Endothelial cell (in vitro differentiated cells): Measurements from ENCODE around the gene HIPK1. TPM values are rescaled to one million over a fixed set of nuclear protein-coding genes. Genes with fewer than 3 reads are reported as not detected.

Experiments
- DNase-seq: peaks from one replicate; pipeline ENCODE4 v3.0.0; 2021; ENCODE audit warnings: low spot score
- H3K27ac Mint-ChIP-seq: one replicate; pipeline ENCODE4 v1.8.0; 2021; ENCODE audit warnings: mixed read lengths, inconsistent platforms; ENCODE audit not compliant: unreplicated experiment
- H3K27me3 Mint-ChIP-seq: one replicate; pipeline ENCODE4 v1.8.0; 2021; ENCODE audit warnings: mild to moderate bottlenecking, moderate library complexity, mixed read lengths, inconsistent platforms; ENCODE audit not compliant: unreplicated experiment
- H3K36me3 Mint-ChIP-seq: one replicate; pipeline ENCODE4 v1.8.0; 2021; ENCODE audit warnings: mild to moderate bottlenecking, low read depth, mixed read lengths, inconsistent platforms; ENCODE audit not compliant: unreplicated experiment
- H3K4me1 Mint-ChIP-seq: one replicate; pipeline ENCODE4 v1.8.0; 2021; ENCODE audit warnings: mild to moderate bottlenecking, mixed read lengths, inconsistent platforms; ENCODE audit not compliant: unreplicated experiment
- H3K4me3 Mint-ChIP-seq: one replicate; pipeline ENCODE4 v1.8.0; 2021; ENCODE audit warnings: mild to moderate bottlenecking, mixed read lengths, inconsistent platforms; ENCODE audit not compliant: unreplicated experiment
- H3K9me3 Mint-ChIP-seq: one replicate; pipeline ENCODE4 v1.8.0; 2021; ENCODE audit warnings: mixed read lengths, inconsistent platforms; ENCODE audit not compliant: unreplicated experiment
- CTCF ChIP-seq: fragments of 200-600 bp; sonication (generic); IDR thresholded peaks from one replicate; pipeline ENCODE4 v1.5.0; 2021; ENCODE audit warnings: antibody characterized with exemption; ENCODE audit not compliant: unreplicated experiment
- total RNA-seq: library from RNA; stranded (reverse); fragmentation: NEBNext Ultra II Directional; extraction: Animal tissue kit (Norgen Biotek cat#: 25700); gene quantifications from one replicate; pipeline ENCODE4 v1.2.1, GENCODE V29; 2021; ENCODE audit not compliant: unreplicated experiment

Gene HIPK1
- total RNA-seq, 1 donor from 2014 or later: 56.6 TPM

DNA sequence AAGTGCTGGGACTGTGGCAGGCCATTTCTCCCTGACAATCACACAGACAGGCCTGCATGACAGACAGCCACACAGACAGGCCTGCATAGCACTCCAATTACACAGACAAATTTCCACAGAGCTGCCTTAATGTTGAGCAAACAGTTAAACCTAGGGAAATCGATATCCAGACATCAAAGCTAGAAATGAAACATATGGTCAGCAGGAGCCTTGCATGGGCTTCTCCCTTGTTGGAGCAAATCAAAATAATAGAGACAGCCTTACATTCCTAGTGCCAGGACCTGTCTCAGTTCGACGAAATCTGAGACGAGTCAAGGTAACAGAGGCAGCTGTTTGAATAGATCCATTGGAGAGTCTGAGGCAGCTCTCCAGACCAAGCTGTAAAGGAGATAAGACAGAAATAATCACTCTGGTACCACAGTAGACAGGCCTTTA is 92.6 kb downstream of the HIPK1 start:
- Mint-ChIP-seq H3K27ac (no peak overlapping the region), H3K4me1 (no peaks in the 10 kb centered on the region)
- no peak for DNase-seq

GRCh38 chr1:114022877-114023276 is 93.8 kb downstream of the HIPK1 start:
- no peak overlapping the region for H3K27ac Mint-ChIP-seq
- H3K4me1 Mint-ChIP-seq: no peaks in the 10 kb centered on the region
- DNase-seq: no peak
- no peak for TF ChIP-seq CTCF
- peaks cover 7% of the 10 kb centered on the region for H3K36me3 Mint-ChIP-seq
- H3K9me3 Mint-ChIP-seq: no peaks in the 10 kb centered on the region
- no peak overlapping the region for H3K4me3 Mint-ChIP-seq
- peaks cover 1% of the 10 kb centered on the region for H3K27me3 Mint-ChIP-seq

More for the DNA sequence above, 92.6 kb downstream of the HIPK1 start:
- Mint-ChIP-seq H3K36me3 (peaks cover 7% of the 10 kb centered on the region), H3K27me3 (peaks cover 1% of the 10 kb centered on the region), H3K9me3 (no peaks in the 10 kb centered on the region), H3K4me3 (no peak overlapping the region)
- TF ChIP-seq CTCF: no peak

GRCh38 chr1:114023377-114023776 is 94.3 kb downstream of the HIPK1 start:
- no peak for DNase-seq
- Mint-ChIP-seq H3K4me3 (no peak overlapping the region), H3K27ac (no peak overlapping the region), H3K9me3 (no peaks in the 10 kb centered on the region), H3K36me3 (peaks cover 7% of the 10 kb centered on the region), H3K27me3 (peaks cover 1% of the 10 kb centered on the region), H3K4me1 (no peaks in the 10 kb centered on the region)
- TF ChIP-seq CTCF: no peak

DNA sequence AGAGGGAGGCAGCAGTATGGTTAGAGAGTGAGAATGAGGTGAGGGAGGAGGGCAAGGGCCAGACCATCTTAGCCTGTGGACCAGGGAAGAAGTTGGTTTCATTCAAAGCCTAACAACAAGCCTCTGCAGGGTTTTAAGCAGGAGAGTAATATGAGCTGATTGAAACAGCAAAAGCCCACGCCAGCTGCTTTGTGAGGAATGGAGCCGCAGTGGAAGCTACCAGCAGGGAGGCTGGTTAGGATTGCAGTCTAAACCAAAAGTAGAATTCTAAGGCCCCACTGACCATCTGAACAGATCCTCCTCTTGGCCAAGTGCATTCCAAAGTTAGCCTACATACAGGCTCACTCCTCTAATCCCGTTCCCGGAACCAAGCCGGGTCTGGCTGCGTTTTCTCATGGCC is 94.9 kb downstream of the HIPK1 start:
- H3K27ac Mint-ChIP-seq: no peak overlapping the region
- no peak for DNase-seq
- H3K27me3 Mint-ChIP-seq: peaks cover 1% of the 10 kb centered on the region
- H3K4me3 Mint-ChIP-seq: no peak overlapping the region
- H3K9me3 Mint-ChIP-seq: no peaks in the 10 kb centered on the region
- no peak for TF ChIP-seq CTCF
- H3K4me1 Mint-ChIP-seq: no peaks in the 10 kb centered on the region
- H3K36me3 Mint-ChIP-seq: peaks cover 7% of the 10 kb centered on the region

GRCh38 chr1:114025609-114026401 is 96.7 kb downstream of the HIPK1 start:
- DNase-seq: no peak

More at GRCh38 chr1:114025609-114026401, 96.7 kb downstream of the HIPK1 start:
- no peaks in the 10 kb centered on the region for H3K36me3 Mint-ChIP-seq
- no peak overlapping the region for H3K27ac Mint-ChIP-seq
- no peaks in the 10 kb centered on the region for H3K9me3 Mint-ChIP-seq
- TF ChIP-seq CTCF: no peak
- H3K4me3 Mint-ChIP-seq: no peak overlapping the region
- peaks cover 1% of the 10 kb centered on the region for H3K27me3 Mint-ChIP-seq
- H3K4me1 Mint-ChIP-seq: no peaks in the 10 kb centered on the region
